ENCODE results near the gene TAF11. TPM values are rescaled to one million over a fixed set of nuclear protein-coding genes. Genes with fewer than 3 reads are reported as not detected.

The TAF11 gene
- total RNA-seq, 1 donor from 2014 or later, result 36.7 TPM

DNA sequence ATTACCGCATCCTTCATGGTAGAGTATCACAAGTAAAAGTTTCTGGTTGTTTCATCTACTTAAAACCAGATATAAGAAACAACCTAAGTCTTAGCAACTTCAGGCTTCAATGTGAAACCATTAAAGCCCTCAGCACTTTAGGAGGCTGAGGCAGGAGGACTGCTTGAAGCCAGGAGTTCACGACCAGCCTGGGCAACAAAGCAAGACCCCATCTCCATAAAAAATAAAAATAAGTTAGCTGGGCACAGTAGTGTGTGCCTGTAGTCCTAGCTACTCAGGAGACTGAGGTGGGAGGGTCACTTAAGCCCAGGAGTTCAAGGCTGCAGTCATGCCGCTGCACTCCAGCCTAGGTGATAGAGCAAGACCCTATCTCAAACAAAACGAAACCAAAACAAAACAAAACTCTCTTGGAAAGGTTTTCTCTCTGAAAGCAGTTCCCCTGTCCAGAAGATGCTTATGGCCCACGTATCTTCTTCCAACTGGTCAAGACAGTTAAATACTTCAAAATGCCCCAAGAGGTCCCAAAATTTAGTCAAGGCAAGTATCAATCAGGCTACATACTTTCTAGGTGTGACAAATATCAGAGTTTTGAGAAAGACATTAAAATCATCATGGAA, 9.9 kb downstream of the TAF11 start:
- no peak overlapping the region for H3K4me3 Mint-ChIP-seq
- H3K27me3 Mint-ChIP-seq (ENCODE audit: low read depth), result no peaks in the 10 kb centered on the region
- no peak overlapping the region for H3K27ac Mint-ChIP-seq
- TF ChIP-seq, protein P1, sequence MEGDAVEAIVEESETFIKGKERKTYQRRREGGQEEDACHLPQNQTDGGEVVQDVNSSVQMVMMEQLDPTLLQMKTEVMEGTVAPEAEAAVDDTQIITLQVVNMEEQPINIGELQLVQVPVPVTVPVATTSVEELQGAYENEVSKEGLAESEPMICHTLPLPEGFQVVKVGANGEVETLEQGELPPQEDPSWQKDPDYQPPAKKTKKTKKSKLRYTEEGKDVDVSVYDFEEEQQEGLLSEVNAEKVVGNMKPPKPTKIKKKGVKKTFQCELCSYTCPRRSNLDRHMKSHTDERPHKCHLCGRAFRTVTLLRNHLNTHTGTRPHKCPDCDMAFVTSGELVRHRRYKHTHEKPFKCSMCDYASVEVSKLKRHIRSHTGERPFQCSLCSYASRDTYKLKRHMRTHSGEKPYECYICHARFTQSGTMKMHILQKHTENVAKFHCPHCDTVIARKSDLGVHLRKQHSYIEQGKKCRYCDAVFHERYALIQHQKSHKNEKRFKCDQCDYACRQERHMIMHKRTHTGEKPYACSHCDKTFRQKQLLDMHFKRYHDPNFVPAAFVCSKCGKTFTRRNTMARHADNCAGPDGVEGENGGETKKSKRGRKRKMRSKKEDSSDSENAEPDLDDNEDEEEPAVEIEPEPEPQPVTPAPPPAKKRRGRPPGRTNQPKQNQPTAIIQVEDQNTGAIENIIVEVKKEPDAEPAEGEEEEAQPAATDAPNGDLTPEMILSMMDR (IDR thresholded peaks at IDR 0.05; ENCODE audit: unreplicated experiment), result no peak
- H3K9me3 Mint-ChIP-seq, result no peaks in the 10 kb centered on the region
- no peaks in the 10 kb centered on the region for H3K4me1 Mint-ChIP-seq
- peaks cover 19% of the 10 kb centered on the region for H3K36me3 Mint-ChIP-seq
- no peak for DNase-seq (ENCODE audit: low spot score in 2 of 2, unreplicated experiment in 2 of 2)

DNA sequence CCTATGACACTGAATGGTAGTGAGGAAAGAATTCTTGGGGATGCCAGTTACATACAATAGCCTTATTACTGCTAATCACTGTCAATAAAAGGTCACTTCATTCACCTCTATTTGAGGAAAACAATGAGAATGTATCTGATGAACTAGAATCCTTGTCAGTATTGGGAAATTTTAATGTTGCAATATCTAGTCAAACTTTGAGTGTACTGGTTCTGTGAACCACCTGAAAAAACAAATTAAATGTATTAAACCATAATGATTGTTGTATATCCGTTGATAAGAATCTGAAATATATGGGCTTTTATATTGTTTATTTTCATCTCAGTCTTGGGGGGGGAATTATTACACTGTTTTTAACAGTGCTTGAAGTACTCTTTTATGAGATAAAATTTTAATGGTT, 10.6 kb downstream of the TAF11 start:
- peaks cover 17% of the 10 kb centered on the region for H3K36me3 Mint-ChIP-seq
- H3K27ac Mint-ChIP-seq, result no peak overlapping the region
- no peaks in the 10 kb centered on the region for H3K9me3 Mint-ChIP-seq
- H3K4me1 Mint-ChIP-seq, result no peaks in the 10 kb centered on the region
- DNase-seq (ENCODE audit: low spot score in 2 of 2, unreplicated experiment in 2 of 2), result no peak
- no peaks in the 10 kb centered on the region for H3K27me3 Mint-ChIP-seq (ENCODE audit: low read depth)
- TF ChIP-seq, protein P1 (IDR thresholded peaks at IDR 0.05; ENCODE audit: unreplicated experiment), result no peak
- H3K4me3 Mint-ChIP-seq, result no peak overlapping the region

DNA sequence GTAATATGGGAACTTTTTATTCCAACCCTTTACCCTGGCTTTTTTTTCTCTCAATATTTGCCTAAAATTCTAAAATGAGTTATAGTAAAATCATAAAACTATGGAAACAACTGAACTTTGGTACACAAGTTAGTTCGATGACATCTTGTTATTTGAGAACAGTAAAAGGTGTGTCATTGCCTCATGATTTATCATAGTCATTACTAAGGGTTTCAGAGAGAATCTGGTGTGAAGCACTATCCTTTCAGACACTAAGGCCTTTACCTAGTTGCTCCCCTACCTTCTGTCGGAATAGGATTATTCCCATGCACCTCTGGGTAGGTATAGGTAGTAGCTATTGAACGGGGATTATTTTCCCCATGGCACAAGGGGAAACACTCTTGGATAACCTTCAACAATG, 11.4 kb downstream of the TAF11 start:
- DNase-seq (ENCODE audit: low spot score in 2 of 2, unreplicated experiment in 2 of 2), result no peak
- Mint-ChIP-seq H3K27ac (no peak overlapping the region), H3K27me3 (ENCODE audit: low read depth) (no peaks in the 10 kb centered on the region), H3K4me1 (no peaks in the 10 kb centered on the region), H3K36me3 (peaks cover 19% of the 10 kb centered on the region), H3K4me3 (no peak overlapping the region), H3K9me3 (no peaks in the 10 kb centered on the region)
- TF ChIP-seq, protein P1 (IDR thresholded peaks at IDR 0.05; ENCODE audit: unreplicated experiment), result no peak

DNA sequence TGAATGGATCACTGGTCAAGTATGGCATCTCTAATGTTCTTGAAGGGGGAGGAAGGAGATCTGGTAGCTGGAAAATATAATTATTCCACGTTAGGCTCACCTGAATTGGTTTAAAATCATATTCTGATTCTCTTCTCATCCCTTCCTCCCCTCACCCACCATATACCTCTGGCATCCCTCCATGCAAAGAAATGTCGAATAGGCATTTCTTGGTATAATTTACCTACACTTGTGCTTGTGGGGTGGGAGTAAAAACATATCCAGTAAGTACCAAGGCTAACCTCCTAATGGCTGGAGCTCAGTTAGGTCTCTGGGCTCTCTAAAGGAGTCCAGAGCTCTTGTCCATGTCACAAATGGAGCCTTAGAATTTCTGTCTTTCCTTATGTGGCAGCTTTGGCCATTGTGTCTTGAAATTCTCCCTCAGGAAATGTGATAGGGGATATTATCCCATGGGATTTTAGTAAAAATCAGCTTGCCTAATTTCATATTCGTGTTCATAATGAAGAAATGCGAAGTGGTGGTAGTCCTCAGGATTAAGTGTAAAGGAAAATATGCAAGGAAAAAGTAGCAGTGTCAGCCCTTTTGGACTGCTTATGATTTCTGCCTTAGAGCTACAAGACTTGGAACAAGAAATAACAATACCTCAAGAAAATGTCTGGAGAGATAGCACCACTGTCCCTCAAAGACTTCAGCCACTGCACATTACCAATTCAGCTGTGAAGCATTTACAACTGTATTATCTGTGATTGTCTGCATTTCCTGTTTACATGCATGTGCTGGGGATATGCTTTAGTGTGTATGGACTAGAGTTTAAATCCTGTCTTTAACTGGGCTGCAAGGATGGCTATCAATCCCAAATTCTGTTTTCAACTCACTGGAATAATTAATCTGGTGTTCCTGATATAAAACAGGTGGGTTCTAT, 12.3 kb downstream of the TAF11 start:
- H3K27me3 Mint-ChIP-seq (ENCODE audit: low read depth), result no peaks in the 10 kb centered on the region
- H3K36me3 Mint-ChIP-seq, result peaks cover 25% of the 10 kb centered on the region
- H3K27ac Mint-ChIP-seq, result no peak overlapping the region
- H3K4me3 Mint-ChIP-seq, result no peak overlapping the region
- no peaks in the 10 kb centered on the region for H3K4me1 Mint-ChIP-seq
- TF ChIP-seq, protein P1 (IDR thresholded peaks at IDR 0.05; ENCODE audit: unreplicated experiment), result no peak
- no peaks in the 10 kb centered on the region for H3K9me3 Mint-ChIP-seq
- no peak for DNase-seq (ENCODE audit: low spot score in 2 of 2, unreplicated experiment in 2 of 2)

DNA sequence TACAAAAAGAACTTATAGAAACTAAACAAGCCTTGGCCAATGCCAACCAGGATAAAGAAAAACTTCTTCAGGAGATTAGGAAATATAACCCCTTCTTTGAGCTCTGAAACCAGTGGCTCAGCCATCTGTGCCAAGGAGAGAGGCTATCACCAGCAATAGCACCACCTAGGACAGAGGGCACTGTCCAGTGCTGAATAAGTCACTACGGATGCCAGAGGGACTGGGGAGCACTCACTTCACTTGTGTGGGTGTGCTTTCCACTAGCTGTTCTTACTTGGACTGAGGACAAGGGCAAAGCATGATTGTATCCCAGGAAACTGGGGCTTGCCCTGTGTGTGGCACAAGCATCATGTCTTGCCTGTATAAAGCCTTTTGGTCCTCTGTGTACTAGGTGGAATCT, 15.5 kb downstream of the TAF11 start:
- H3K9me3 Mint-ChIP-seq, result no peaks in the 10 kb centered on the region
- no peak for DNase-seq (ENCODE audit: low spot score in 2 of 2, unreplicated experiment in 2 of 2)
- TF ChIP-seq, protein P1 (IDR thresholded peaks at IDR 0.05; ENCODE audit: unreplicated experiment), result no peak
- peaks cover 29% of the 10 kb centered on the region for H3K36me3 Mint-ChIP-seq
- no peak overlapping the region for H3K4me3 Mint-ChIP-seq
- H3K27ac Mint-ChIP-seq, result no peak overlapping the region
- H3K4me1 Mint-ChIP-seq, result no peaks in the 10 kb centered on the region
- no peaks in the 10 kb centered on the region for H3K27me3 Mint-ChIP-seq (ENCODE audit: low read depth)
